Renal pelvis (tissue), 4 donors: ENCODE results near the gene NDUFA12. TPM values are rescaled to one million over a fixed set of nuclear protein-coding genes. Genes with fewer than 3 reads are reported as not detected.
"Not testable (repeated sequence)": the region's sequence is repeated elsewhere in the genome, so short reads cannot be mapped to it uniquely, and the experiment has no call there.

Source experiments
- DNase-seq: peaks from one replicate; pipeline ENCODE4 v3.0.0-alpha.2; 2013
- polyA plus RNA-seq, 3 donors: library from polyadenylated mRNA; unstranded; fragments of 120-200 nt; gene quantifications; one replicate each; pipeline ENCODE4 v1.2.1, GENCODE V29; 2013; ENCODE audit not compliant: insufficient read length in 3 of 3

NDUFA12 gene
- polyA plus RNA-seq, 3 donors, result 94.9 to 117 (median 103) TPM

DNA sequence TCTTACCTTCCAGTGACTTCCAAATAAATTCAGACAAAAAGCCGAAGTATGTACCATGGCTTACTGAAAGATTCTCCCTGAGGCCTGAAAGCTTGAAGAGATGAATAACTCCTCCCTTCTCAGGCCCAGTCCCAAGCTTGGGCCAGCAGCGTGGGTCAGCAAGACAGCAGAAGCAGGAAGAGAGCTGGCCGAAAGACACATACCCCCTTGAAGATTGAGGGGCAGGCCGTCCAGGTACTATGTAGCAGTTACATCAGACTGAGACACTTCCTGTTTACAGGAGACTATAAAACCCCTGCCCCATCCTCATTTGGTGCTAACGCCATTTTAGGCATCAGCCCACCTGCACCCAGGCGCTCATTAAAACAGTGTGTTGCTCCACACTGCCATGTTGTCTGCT, 15.0 kb downstream of the NDUFA12 start:
- no peak for DNase-seq

DNA sequence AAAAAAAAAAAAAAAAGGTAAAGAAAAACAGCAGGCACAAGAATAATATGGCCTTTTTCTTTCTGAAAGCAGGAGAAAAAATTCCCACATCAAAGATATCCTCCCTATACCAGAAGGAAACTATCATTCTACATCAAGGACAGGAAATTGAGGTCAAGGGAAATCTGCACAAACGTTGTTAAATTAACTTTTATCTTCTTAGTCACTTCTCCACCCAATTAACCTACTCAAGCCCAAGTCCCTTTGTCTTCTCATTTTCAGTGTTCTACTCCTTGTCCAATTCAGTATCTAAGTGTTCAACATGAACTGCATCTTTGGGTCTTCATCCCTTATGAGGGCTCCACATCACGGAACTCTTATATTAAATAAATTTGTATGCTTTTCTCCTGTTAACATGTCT, 15.7 kb downstream of the NDUFA12 start:
- no peak for DNase-seq

DNA sequence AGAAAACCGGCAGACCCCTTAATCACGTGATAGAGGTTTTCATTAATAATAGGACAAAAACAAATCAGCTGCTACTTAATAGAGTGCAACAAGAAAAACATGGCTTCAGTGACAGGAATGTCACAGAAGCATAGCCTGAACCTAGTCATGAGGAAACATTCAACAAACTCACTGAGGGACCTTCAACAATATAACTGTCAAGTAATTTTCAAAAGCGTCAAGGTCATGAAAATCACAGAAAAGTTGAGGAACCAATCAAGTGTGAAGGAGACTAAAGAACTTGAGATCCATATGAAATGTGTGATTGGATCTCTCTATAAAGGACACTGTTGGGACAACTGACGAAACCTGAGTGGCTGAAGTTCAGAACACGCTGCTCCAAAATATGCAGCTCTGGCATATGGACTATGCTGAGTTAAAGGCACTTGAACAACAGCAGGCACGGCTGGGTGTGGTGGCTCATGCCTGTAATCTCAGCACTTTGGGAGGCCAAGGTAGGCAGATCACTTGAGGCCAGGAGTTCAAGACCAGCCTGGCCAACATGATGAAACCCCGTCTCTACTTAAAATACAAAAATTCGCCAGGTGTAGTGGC, 16.3 kb downstream of the NDUFA12 start:
- no peak for DNase-seq

DNA sequence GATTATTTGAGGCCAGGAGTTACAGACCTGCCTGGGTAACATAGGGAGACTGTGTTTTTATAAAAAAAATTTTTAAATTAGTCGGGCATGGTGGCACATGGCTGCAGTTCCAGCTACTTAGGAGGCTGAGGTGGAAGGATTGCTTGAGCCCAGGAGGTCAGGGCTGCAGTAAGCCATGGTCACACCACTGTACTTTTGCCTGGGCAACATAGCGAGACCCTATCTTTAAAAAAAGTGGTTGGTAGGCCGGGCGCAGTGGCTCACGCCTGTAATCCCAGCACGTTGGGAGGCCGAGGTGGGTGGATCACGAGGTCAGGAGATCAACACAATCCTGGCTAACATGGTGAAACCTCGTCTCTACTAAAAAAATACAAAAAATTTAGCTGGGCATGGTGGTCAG, 18.4 kb downstream of the NDUFA12 start:
- not testable (repeated sequence) for DNase-seq

DNA sequence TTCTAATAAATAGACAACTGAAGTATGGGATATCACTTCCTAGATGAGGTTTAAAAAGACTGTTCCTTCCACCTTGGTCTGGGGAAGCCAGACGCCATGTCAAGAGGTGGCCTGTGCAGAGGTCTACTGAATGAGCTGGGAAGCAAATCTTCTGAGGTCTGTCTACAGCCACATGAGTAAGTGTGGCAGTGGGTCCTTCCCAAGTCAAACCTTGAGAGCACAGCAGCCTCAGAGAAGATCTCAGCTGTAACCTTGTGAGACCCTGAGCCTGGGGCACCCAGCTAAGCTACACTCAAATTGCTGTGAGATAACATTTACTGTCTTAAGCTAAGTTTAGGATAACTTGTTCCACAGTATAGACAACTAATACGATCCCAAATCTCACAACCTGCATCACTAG, 20.2 kb downstream of the NDUFA12 start:
- DNase-seq, result no peak

DNA sequence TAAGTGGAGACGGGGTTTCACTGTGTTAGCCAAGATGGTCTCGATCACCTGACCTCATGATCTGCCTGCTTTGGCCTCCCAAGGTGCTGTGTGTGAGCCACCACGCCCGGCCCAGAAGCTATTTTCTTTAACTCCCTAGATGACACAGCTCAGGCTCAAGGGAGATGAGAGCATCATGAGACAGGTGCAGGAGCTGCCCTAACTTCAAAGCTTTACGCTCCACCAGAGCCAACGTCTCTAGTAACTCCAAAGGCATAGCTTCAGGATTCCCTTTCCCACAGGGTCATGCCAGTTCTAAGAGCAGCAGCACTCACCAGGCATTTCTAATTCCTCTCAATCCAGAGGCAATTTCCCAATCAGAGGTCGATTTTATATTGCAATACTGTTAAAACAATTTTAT, 21.0 kb downstream of the NDUFA12 start:
- no peak for DNase-seq

DNA sequence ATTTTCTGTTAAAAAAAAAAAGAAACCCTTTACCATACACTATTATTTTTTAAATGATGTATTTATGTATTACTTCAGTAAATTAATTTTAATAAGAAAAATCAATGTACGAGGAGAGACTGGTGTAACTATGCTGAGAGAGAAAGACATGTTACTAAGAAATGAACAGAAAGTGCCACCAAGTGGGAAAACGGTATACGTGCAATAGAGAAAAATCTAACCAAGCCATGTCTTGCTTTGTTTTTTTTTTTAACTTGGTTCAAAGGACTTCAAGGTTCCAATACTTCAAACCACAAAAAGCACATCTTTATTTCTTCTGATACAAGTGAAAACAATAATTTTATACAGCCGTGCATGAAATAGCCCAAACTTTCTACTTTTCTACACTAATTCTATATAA, 22.9 kb downstream of the NDUFA12 start:
- no peak for DNase-seq

DNA sequence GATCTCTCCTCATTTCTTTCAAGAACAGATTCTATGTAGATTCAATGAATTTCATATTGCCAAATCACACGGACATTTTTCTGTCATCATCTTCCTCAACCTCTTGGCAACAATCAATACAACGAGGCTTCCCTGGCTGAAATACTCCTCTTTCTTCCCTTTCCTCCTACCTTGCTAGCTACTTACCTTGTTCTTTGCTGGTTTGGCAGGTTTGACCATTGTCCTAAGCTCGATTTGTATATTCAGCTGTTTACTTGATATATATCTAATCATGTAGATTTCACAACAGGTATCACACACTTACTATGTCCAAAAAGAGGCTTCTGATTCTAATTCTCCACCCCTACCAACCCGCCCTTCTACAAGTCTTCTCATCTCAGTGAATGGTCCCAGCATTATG, 23.6 kb downstream of the NDUFA12 start:
- DNase-seq, result no peak

DNA sequence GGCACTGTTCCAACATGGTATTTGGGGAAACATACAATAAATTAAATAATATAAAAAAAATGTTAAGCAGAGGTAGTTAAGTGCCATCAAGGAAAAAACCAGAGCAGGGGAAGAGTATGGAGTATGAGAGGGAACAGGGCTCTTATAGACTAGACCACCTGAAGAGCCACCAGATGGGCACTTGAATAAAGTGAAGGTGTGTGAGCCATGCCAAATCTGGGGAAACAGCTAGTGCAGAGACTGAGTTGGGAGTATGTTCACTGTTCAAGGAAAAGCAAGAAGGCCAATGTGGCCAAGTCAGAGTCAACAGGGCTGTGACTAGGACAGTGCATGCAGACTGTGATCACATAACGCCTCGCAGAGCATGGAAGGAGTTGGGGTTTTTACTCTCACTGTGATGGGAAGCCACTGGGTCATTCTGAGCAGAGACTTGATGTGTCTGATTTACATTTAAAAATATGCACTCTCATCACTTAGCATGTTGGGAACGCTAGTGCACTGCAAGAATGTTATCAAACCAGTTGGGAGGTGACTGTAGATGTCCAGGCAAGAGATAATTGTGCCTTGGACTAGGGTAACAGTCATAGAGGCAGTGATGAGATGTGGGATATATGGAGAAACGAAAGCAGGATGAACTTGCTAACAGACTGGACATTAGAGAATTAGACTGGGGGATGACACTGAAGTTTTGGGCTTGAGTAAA, 25.6 kb downstream of the NDUFA12 start:
- no peak for DNase-seq

DNA sequence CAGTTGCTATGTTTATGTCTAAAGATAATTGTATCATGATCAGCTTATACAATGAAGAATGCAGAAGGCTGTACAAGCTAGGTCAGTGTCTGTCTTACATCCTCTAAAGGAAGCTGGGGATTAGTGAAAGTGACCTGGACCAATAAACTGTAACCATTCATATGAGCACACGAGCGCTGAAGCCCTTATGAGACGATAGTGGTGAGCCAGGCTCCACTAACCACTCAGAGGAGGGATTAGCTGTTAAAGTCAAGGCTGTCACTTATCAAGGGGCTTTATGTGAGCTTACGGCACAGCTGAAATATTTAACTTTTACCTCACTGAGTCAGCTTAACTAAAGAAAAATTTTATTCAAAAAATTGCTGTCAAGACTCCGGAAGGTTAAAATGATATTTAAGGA, 30.3 kb downstream of the NDUFA12 start:
- DNase-seq, result no peak

DNA sequence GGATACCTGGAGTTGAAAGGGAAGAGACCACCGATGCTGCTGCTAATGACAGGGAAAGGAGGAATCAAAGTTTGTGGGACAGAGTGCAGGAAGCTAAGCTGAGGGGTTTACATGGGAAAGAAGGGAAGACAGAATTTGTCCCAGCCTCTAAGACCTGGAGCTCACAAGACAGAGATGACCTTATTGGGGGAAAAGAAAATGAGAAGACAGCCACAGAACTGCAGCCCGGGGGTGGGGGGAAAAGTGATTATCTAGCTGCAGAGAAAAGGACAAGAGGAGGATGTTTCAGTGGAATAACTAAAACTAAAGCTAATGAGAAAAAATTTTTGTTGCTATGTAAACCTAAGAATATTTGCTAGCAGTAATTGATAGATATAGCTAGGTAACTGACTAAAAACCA, 30.7 kb downstream of the NDUFA12 start:
- no peak for DNase-seq

DNA sequence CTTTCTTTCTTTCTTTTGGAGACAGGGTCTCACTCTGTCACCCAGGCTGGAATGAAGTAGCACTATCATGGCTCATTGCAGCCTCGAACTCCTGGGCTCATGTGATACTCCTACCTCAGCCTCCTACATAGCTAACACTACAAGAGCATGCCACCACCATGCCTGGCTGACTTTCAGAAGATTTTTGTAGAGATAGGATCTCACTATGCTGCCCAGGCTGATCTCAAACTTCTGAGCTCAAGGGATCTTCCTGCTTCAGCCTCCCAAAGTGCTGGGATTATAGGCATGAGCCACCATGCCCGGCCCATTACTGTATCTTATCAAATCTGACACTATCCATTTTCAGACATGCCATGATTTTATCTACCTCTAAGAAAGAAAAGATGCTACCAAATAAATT, 31.6 kb downstream of the NDUFA12 start:
- DNase-seq, result no peak

DNA sequence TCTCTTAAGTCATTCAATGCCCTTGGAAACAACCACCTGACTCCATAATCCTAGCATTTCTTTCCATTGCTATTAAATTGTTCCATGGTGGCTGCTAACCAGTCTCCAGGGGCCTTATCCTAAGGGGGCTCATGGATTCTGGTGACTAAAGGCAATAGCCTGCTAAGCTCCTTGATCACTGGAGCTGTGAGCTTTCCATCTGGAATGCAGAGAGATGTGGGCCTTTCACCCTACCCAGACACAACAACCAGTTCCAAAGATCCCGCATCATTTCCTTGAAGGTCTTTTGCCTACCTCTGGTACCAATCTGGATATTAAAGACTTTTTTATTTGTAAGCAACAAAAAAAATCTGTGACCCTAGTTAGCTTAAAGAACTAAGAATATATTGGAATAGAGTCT, 32.9 kb downstream of the NDUFA12 start:
- DNase-seq, result no peak

DNA sequence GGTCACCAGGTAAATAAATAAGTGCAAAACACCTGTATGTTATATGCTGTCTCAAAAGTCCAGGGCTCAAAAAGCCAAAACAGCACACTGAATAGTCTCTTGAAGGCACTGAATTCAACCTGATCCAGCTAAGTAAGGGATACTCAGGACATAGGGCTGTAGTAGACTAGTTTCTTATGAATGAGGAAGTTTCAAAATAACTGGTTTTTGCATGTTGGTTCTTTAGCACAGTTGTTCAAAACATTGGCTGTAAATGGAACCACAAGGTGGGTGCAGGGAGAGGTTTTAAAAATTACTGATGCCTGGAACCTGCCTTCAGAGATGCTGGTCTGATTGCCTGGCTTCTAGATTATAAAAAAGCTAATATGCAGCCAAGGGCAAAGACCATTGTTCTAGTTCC, 34.1 kb downstream of the NDUFA12 start:
- DNase-seq, result no peak

DNA sequence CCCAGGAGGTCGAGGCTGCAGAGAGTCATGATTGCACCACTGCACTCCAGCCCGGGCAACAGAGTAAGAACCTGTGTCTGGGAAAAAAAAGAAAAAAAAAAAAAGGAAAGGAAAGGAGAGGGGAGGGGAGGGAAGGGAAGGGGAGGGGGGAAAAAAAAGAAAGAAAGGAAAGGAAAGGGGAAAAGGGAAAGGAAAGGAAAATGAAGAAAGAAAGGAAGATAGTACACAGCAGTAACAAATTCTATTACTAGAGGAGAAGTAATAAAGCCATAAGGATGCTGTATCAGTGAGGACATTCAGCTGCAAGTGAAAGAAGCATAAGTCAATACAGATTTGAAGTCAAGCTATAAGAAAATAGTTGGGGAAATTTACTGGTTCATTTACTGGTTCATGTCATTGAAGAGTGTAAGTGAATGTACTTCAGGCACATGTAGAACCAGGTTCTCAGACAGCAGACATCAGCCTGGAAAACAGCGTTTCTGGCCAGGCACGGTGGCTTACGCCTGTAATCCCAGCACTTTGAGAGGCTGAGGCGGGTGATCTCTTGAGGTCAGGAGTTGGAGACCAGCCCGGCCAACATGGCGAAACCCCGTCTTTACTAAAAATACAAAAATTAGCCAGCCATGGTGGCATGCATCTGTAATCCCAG, 37.4 kb downstream of the NDUFA12 start:
- DNase-seq, result no peak

DNA sequence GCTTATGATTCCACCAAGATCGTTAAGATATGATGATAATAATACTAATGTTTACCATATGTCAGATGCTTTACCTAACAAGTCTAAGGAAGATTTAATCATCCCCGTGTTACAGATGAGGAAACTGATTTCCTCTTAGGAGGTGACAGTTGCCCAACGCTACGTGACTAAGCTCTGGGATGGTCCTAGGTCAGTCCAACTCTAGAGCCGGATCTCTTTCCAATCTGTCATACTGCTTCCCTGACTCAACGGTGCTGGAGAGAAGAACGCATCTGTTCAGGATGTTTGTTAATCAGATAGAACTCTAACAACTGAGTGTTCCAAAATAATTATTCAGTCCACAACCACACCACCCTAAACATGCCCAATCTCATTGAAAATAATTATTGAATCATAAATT, 39.8 kb downstream of the NDUFA12 start:
- no peak for DNase-seq

DNA sequence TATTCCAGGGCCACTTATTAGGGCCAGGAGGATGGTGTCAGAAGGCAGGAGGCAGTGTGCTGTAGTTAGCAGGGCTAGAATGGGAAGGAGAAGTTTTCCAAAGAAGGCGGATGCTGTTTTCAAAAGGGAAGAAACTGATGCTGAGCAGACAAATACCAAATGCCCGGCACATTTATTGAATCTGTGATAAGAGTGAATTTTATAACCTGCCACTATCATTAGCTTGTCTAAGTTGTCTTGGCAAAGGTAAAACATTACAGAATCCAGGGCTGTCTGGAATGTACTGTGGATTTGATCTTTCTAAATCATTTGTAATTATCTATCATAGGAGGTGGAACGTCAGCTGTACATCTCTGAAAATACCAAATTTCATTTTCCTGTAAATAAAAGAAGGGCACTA, 40.8 kb downstream of the NDUFA12 start:
- no peak for DNase-seq

DNA sequence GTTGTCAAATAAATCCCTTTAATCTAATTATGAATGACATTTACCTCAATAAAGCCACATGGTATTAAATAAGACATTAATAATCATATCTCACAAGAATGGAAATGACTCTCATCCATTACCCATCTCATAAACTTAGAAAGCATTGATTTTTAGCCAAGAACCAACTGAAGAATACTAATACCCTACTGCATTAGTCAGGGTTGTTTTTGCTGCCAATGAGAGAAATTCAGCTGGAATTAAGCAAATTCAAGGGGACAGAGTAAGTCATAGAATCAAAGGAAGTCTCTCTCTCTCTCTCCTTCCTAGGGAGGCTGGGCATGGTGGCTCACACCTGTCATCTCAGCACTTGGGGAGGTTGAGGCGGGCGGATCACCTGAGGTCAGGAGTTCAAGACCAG, 41.6 kb downstream of the NDUFA12 start:
- no peak for DNase-seq

DNA sequence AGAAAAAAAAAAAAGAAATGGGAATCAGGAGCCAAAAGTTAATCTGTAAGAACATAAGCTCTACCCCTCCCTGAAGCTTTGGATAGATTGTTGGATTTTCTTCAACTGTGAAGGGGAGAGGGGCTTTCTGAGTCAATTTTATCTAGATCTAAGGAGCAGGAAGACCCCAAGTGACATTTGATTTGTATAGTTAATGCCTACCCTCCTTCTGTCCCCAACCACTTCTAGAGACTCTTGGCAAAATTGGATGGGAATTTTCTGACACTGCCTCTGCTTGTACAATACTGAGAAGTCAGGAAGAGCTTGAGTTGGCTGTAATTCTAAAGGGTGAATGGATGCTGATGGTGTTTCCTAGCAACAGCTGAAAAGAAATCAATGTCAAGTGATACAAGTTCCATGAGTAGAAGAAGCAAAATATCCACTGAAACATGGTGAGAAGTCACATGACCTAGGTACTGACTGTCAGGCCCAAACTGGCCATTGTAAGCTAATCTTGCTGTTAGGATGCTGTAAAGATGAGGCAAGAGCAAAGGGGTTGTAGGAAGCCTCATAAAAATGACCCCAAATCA, 42.2 kb downstream of the NDUFA12 start:
- no peak for DNase-seq

DNA sequence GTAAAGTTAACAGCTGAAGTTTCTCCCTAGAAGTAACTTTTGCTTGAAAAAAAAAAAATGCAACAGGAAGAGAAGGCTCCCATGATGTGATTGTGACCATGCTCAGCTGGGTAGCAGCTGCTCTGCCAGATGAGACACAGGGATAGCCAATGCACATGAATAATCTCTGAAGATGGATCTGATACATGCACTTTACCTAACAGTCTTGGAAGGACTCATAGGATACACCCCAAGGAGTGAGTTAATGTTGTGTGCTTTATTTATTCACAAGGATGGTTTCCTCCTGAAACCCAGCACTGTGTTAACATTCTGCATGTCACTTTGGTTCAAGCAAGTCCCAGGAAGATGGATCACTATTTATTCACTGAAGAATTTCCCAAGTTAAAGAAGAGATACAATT, 46.5 kb downstream of the NDUFA12 start:
- DNase-seq, result peak; percentile 23

DNA sequence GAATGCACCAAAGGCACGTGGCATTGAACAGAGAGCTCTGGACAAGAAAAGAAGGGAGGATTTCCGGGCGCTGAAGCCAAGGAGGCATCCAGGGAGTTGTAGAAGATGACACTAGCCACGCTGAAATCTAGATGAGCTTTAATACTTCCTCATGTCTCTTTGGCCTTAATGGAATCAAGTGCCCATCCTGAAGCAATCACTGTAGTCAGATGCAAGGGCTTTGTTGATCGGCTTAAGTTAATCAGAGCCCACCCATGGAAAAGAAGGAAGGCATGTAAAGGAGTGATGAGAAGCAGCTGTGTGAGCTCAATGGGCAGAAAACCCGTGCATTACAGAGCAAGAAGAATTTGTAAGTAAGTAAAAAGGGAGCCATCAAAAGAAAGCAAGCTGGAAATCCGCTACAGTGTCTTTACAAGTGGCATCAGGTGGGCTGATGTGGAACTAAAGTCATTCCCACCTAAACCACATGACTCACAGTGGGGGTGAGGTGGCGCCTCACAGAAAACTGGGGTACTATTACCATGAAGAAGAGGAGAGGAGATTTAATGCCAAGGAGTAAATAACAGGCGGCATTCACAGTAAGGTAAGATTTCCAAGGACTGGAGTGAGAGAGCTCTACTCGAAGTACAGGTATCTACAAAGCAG, 48.4 kb downstream of the NDUFA12 start:
- DNase-seq, result no peak

DNA sequence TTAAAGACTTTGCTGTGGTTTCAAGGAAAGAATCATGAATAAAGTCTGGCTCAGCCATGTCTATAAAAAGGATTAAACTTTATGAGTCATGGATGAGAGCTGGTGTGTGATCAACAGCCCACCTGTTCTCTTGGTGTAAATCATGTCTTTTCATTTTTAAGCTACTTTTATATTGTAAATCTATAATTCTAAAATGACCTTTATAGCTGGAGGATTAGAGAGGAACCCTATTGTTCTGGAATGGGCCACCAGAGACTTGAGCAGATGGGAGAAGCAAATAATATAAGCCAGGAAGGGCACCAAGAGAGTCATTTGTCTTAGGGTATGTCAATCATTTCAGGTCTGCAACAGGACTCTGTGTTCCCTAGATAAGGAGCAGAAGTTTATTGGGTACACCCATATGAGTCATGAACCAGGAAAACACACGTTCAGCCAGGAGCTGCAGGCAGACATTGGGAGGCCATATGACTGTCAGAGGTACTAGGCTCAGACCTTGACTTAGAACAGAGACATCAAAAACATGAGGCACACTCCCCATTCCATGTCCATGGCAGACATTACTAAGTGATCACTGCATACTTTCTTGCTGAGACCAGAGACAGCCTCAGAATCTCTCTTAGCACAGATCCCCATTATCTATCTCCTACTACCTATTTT, 49.3 kb downstream of the NDUFA12 start:
- DNase-seq, result no peak
